Measurements from ENCODE around the gene LGALS16.

The LGALS16 gene

GRCh38 chr19:39631178-39631577 is 24.5 kb upstream of the LGALS16 start:
- H3K36me3 ChIP-seq (replicated peaks; ENCODE audit: insufficient read depth, low read length) = no peaks in the 10 kb centered on the region
- no peak overlapping the region for H3K9ac ChIP-seq (ENCODE audit: low read length)
- H2AFZ ChIP-seq (ENCODE audit: low read length) = no peak overlapping the region
- no peaks in the 10 kb centered on the region for H3K9me2 ChIP-seq (replicated peaks; ENCODE audit: insufficient read depth, low read length)
- no peaks in the 10 kb centered on the region for H3K9me3 ChIP-seq (replicated peaks; ENCODE audit: insufficient read depth, low read length)
- H3K27ac ChIP-seq (ENCODE audit: low read length) = no peak overlapping the region
- H3K4me1 ChIP-seq (ENCODE audit: low read length) = no peaks in the 10 kb centered on the region
- no peaks in the 10 kb centered on the region for H4K20me1 ChIP-seq (ENCODE audit: insufficient read depth, low read length)
- no peak for TF ChIP-seq EZH2phosphoT487 (IDR thresholded peaks at IDR 0.05; ENCODE audit: low read length)
- no peak for TF ChIP-seq CTCF (IDR thresholded peaks at IDR 0.05; ENCODE audit: low read length)
- no peak for TF ChIP-seq EZH2 (optimal IDR thresholded peaks at IDR 0.05; ENCODE audit: low read depth, low read length)
- no peaks in the 10 kb centered on the region for H3K79me2 ChIP-seq (ENCODE audit: low read length)
- no peak overlapping the region for H3K4me3 ChIP-seq (ENCODE audit: low read length)
- DNase-seq = no peak
- H3K4me2 ChIP-seq (ENCODE audit: low read depth, low read length) = no peak overlapping the region
- no peaks in the 10 kb centered on the region for H3F3A ChIP-seq (ENCODE audit: insufficient read depth, low read length)
- peaks cover 3% of the 10 kb centered on the region; the same call in 1 of the 2 replicates for H3K27me3 ChIP-seq (replicated peaks; ENCODE audit: insufficient read depth, low read length)

GRCh38 chr19:39631626-39632025 is 24.1 kb upstream of the LGALS16 start:
- Histone ChIP-seq H4K20me1 (ENCODE audit: insufficient read depth, low read length) (no peaks in the 10 kb centered on the region), H3K9ac (ENCODE audit: low read length) (no peak overlapping the region), H3K9me2 (replicated peaks; ENCODE audit: insufficient read depth, low read length) (no peaks in the 10 kb centered on the region), H2AFZ (ENCODE audit: low read length) (no peak overlapping the region), H3K4me2 (ENCODE audit: low read depth, low read length) (no peak overlapping the region), H3K27me3 (replicated peaks; ENCODE audit: insufficient read depth, low read length) (peaks cover 7% of the 10 kb centered on the region; the same call in 1 of the 2 replicates), H3K36me3 (replicated peaks; ENCODE audit: insufficient read depth, low read length) (no peaks in the 10 kb centered on the region), H3K27ac (ENCODE audit: low read length) (no peak overlapping the region), H3K4me1 (ENCODE audit: low read length) (no peaks in the 10 kb centered on the region), H3K79me2 (ENCODE audit: low read length) (no peaks in the 10 kb centered on the region), H3K9me3 (replicated peaks; ENCODE audit: insufficient read depth, low read length) (no peaks in the 10 kb centered on the region), H3F3A (ENCODE audit: insufficient read depth, low read length) (no peaks in the 10 kb centered on the region), H3K4me3 (ENCODE audit: low read length) (no peak overlapping the region)
- no peak for DNase-seq
- TF ChIP-seq CTCF (IDR thresholded peaks at IDR 0.05; ENCODE audit: low read length) (no peak), EZH2phosphoT487 (IDR thresholded peaks at IDR 0.05; ENCODE audit: low read length) (no peak), EZH2 (optimal IDR thresholded peaks at IDR 0.05; ENCODE audit: low read depth, low read length) (no peak)

- Histone ChIP-seq H3K27me3 (replicated peaks; ENCODE audit: insufficient read depth, low read length) (peaks cover 19% of the 10 kb centered on the region; the same call in 1 of the 2 replicates), H3K4me3 (ENCODE audit: low read length) (no peak overlapping the region), H2AFZ (ENCODE audit: low read length) (no peak overlapping the region), H3K36me3 (replicated peaks; ENCODE audit: insufficient read depth, low read length) (no peaks in the 10 kb centered on the region), H3K27ac (ENCODE audit: low read length) (no peak overlapping the region), H3K9me3 (replicated peaks; ENCODE audit: insufficient read depth, low read length) (no peaks in the 10 kb centered on the region), H4K20me1 (ENCODE audit: insufficient read depth, low read length) (no peaks in the 10 kb centered on the region), H3K79me2 (ENCODE audit: low read length) (no peaks in the 10 kb centered on the region), H3K9ac (ENCODE audit: low read length) (no peak overlapping the region), H3K4me2 (ENCODE audit: low read depth, low read length) (no peak overlapping the region), H3K4me1 (ENCODE audit: low read length) (no peaks in the 10 kb centered on the region), H3F3A (ENCODE audit: insufficient read depth, low read length) (no peaks in the 10 kb centered on the region), H3K9me2 (replicated peaks; ENCODE audit: insufficient read depth, low read length) (no peaks in the 10 kb centered on the region)
- no peak for DNase-seq
- TF ChIP-seq CTCF (IDR thresholded peaks at IDR 0.05; ENCODE audit: low read length) (no peak), EZH2 (optimal IDR thresholded peaks at IDR 0.05; ENCODE audit: low read depth, low read length) (no peak), EZH2phosphoT487 (IDR thresholded peaks at IDR 0.05; ENCODE audit: low read length) (no peak)
These were observed 17.8 kb upstream of the LGALS16 start for GRCh38 chr19:39637891-39638290.

Measured in MM.1S (cell line).